Vagina (tissue), 2 donors: ENCODE measurements around the gene TMIGD3. TPM values are rescaled to one million over a fixed set of nuclear protein-coding genes. Genes with fewer than 3 reads are reported as not detected.

Experiments
- DNase-seq, 2 donors: peaks; one replicate each; pipeline ENCODE4 v3.0.0-alpha.2; 2017; ENCODE audit errors: extremely low spot score in 2 of 2
- H3K27ac ChIP-seq: fragments of 200-600 bp; sonication (generic); one replicate; pipeline ENCODE4 v1.5.1; 2019
- H3K27me3 ChIP-seq: fragments of 200-600 bp; sonication (generic); one replicate; pipeline ENCODE4 v1.5.1; 2019
- H3K36me3 ChIP-seq, 2 donors: fragments of 200-600 bp; sonication (generic); one replicate each; pipeline ENCODE4 v1.5.1; 2017 to 2019
- H3K4me1 ChIP-seq: fragments of 200-600 bp; sonication (generic); one replicate; pipeline ENCODE4 v1.5.1; 2019
- H3K4me3 ChIP-seq, 2 donors: fragments of 200-600 bp; sonication (generic); 1 replicate in 1 of 2; 2 replicates in 1 of 2; pipeline ENCODE4 v1.5.1; 2016 to 2019
- H3K9me3 ChIP-seq: fragments of 200-600 bp; sonication (generic); one replicate; pipeline ENCODE4 v1.5.1; 2019
- POLR2A ChIP-seq, 2 donors: fragments of 450-650 bp; IDR thresholded peaks; one replicate each; pipeline ENCODE4 v1.6.1; 2017; ENCODE audit warnings: antibody characterized with exemption in 2 of 2, mild to moderate bottlenecking in 2 of 2, moderate library complexity in 2 of 2
- POLR2AphosphoS5 ChIP-seq, 2 donors: sonication (generic); formaldehyde crosslinking; IDR thresholded peaks; one replicate each; pipeline ENCODE4 v1.9.0; 2017; ENCODE audit warnings: antibody characterized with exemption in 2 of 2, mild to moderate bottlenecking in 2 of 2, low read depth in 1 of 2; ENCODE audit not compliant: insufficient read depth in 1 of 2
- intact Hi-C: fragments of 100-400 bp; cut with DNase I; formaldehyde crosslinking; loops from one replicate; pipeline ENCODE4 v1.15.1; 2023
- total RNA-seq: library from RNA; depleted of rRNA; stranded (reverse); fragments of >200 nt; gene quantifications from one replicate; pipeline ENCODE4 v1.2.3, GENCODE V29; 2016
- TF ChIP-seq, protein P1 (sequence below), 3 experiments: fragments of 450-650 bp in 2 of 3; fragments of 200-600 bp in 1 of 3; sonication (generic) in 1 of 3; IDR thresholded peaks; one replicate each; pipeline ENCODE4 v1.5.1; 2017 to 2019; ENCODE audit warnings: antibody characterized with exemption in 3 of 3, mild to moderate bottlenecking in 2 of 3, moderate library complexity in 2 of 3

Gene TMIGD3
- total RNA-seq, 1 donor from 2014 or later, result 2.9 TPM

DNA sequence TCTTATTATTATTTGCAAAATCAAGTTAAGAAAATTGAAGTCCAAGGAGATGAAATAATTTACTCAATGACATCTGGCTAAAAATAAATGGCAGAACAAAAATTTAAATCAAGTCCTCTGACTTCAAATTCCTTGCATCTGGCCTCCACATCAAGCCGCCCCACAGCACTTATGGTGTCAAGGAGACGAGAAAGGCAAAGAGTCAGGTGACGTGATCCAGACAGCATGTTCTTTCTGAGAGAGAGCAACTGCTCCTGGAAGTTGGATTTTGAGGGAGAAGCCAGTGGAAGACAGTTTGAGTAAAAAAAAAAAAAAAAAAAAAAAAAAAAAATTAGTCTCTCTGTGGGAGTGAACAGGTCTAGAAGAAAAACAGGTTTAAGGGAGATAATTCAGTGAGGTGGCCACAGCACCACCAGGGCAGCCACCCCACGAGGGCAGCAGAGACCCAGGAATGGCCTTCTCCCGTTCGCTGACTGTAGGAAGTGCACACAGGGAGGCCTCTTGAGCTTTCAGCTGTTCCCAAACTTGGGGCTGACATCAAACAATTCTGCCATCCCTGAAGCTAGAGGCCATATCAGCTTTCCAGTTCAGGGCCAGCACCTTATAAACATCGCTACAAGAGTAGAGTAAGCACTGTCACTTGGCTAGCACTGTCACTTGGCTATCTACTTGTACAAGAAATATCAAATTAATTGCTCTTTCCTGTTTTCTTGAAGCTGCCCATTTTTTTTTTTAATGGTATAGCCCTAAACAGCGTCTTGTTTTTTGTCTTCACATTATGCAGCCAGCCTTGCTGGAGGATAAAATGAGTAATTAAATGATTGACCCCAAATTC lies 21.8 kb downstream of the TMIGD3 start:
- no peak for DNase-seq
- no peak overlapping the region for H3K27ac ChIP-seq
- no peak overlapping the region for H3K4me3 ChIP-seq
- H3K9me3 ChIP-seq, result no peaks in the 10 kb centered on the region
- no peaks in the 10 kb centered on the region for H3K27me3 ChIP-seq
- H3K4me1 ChIP-seq, result no peaks in the 10 kb centered on the region
- TF ChIP-seq POLR2A (IDR thresholded peaks at IDR 0.05) (no peak), POLR2AphosphoS5 (IDR thresholded peaks at IDR 0.05; ENCODE audit: insufficient read depth in 1 of 2, low read depth in 1 of 2) (no peak)
- TF ChIP-seq, protein P1, sequence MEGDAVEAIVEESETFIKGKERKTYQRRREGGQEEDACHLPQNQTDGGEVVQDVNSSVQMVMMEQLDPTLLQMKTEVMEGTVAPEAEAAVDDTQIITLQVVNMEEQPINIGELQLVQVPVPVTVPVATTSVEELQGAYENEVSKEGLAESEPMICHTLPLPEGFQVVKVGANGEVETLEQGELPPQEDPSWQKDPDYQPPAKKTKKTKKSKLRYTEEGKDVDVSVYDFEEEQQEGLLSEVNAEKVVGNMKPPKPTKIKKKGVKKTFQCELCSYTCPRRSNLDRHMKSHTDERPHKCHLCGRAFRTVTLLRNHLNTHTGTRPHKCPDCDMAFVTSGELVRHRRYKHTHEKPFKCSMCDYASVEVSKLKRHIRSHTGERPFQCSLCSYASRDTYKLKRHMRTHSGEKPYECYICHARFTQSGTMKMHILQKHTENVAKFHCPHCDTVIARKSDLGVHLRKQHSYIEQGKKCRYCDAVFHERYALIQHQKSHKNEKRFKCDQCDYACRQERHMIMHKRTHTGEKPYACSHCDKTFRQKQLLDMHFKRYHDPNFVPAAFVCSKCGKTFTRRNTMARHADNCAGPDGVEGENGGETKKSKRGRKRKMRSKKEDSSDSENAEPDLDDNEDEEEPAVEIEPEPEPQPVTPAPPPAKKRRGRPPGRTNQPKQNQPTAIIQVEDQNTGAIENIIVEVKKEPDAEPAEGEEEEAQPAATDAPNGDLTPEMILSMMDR (IDR thresholded peaks at IDR 0.05), result peak; percentile 10 to 60 (median 44)
- intact Hi-C loops, result loop anchor here (5.0 kb wide), 1 partner anchor 286 kb away; no protein-coding TSS in a partner anchor
- H3K36me3 ChIP-seq, result no peaks in the 10 kb centered on the region

DNA sequence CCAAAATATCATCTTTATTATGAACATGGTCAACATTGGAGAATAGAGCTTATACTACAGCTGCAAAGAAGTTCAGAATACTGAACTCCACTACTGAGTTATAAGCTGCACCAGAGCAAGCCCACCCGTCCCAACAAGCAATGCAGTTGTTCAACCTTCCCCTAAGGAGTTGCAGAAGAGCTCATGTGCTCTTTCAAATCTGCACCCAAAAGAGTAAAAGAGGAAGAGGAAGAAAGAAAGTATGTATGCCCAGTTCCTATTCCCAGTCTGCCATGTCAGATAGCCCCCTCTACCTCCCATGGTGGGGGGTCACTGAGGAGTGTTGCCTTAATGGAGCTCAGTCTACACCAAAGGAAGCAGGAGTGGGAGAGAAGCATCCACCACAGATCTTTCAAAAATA lies 22.8 kb downstream of the TMIGD3 start:
- Histone ChIP-seq H3K9me3 (no peaks in the 10 kb centered on the region), H3K36me3 (no peaks in the 10 kb centered on the region), H3K4me3 (no peak overlapping the region), H3K4me1 (peaks cover 5% of the 10 kb centered on the region), H3K27ac (no peak overlapping the region), H3K27me3 (no peaks in the 10 kb centered on the region)
- intact Hi-C loops, result loop anchor here (5.0 kb wide), 1 partner anchor 287 kb away; no protein-coding TSS in a partner anchor
- no peak for TF ChIP-seq POLR2A (IDR thresholded peaks at IDR 0.05)
- TF ChIP-seq, protein P1 (IDR thresholded peaks at IDR 0.05), result no peak
- no peak for TF ChIP-seq POLR2AphosphoS5 (IDR thresholded peaks at IDR 0.05; ENCODE audit: insufficient read depth in 1 of 2, low read depth in 1 of 2)
- no peak for DNase-seq

DNA sequence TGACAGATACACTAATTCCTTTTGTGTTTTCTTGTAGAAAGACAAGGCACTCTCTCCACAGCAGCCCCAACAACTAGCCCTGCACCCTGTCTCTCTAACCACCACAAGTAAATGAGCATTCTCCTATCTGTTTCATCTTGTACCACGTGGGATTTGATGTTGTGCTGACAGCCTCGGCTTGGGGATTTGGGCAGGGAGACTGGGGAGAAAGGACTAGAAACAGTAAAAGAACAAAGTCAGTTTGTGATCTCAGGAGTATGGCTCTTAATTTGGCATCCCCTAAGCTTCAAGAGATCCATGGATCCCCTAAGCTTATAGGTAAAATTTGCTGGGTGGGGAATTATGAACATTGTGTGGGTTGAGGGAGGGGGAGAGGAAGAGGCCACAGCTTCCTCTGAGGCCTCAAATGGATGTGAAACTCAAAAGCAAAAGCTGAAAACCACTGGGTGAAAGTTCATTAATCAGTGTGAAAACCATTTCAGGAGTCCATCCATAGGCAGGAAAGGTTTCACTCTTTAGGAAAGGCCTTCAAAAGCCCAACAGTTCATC lies 26.6 kb downstream of the TMIGD3 start:
- Histone ChIP-seq H3K27ac (no peak overlapping the region), H3K27me3 (no peaks in the 10 kb centered on the region), H3K9me3 (no peaks in the 10 kb centered on the region), H3K36me3 (no peaks in the 10 kb centered on the region), H3K4me3 (no peak overlapping the region), H3K4me1 (peaks cover 5% of the 10 kb centered on the region)
- no peak for DNase-seq
- intact Hi-C loops, result no loop called here
- TF ChIP-seq, protein P1 (IDR thresholded peaks at IDR 0.05), result no peak
- TF ChIP-seq POLR2A (IDR thresholded peaks at IDR 0.05), result no peak
- no peak for TF ChIP-seq POLR2AphosphoS5 (IDR thresholded peaks at IDR 0.05; ENCODE audit: insufficient read depth in 1 of 2, low read depth in 1 of 2)

DNA sequence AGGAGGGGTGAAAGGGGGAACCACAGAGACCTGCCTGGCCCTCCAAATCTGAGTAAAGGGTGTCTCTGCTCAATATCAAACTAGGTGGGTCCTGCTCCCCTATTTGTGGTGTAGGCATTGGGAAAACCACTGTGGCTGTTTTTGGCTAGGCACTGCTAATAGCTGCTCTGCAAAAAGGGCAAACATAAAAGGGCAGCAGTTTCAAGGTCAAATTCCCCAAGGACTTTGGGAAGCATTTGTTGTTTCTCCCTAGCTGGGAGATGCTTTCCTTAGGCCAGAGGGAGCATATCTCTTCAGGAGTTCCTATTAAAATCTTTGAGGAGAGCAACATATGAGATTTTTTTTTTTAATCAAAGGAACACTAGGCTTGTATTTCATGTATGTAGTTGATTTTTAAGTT lies 27.2 kb downstream of the TMIGD3 start:
- TF ChIP-seq, protein P1 (IDR thresholded peaks at IDR 0.05), result no peak
- TF ChIP-seq POLR2AphosphoS5 (IDR thresholded peaks at IDR 0.05; ENCODE audit: insufficient read depth in 1 of 2, low read depth in 1 of 2), result no peak
- TF ChIP-seq POLR2A (IDR thresholded peaks at IDR 0.05), result no peak

DNA sequence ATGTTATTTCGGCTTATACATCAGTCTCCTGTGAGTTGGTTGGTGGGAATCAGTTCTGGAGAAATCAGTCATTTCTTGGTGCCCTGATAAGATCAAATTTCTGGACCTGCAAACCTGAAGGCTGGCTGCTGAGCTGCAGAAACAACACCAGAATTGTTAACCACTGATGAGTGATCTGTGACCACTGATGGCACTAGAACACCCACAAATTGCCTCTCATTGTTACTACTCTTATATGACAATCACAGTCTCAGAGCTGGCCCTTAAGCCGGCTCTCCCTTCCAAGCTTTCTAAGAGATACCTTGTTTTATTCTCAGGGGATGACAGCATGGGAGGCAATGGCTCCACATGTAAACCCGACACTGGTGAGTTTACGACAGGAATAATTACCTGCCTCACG lies 27.7 kb downstream of the TMIGD3 start:
- no peaks in the 10 kb centered on the region for H3K9me3 ChIP-seq
- H3K4me3 ChIP-seq, result no peak overlapping the region
- peaks cover 5% of the 10 kb centered on the region for H3K4me1 ChIP-seq
- no peak overlapping the region for H3K27ac ChIP-seq
- TF ChIP-seq POLR2AphosphoS5 (IDR thresholded peaks at IDR 0.05; ENCODE audit: insufficient read depth in 1 of 2, low read depth in 1 of 2) (no peak), POLR2A (IDR thresholded peaks at IDR 0.05) (no peak)
- TF ChIP-seq, protein P1 (IDR thresholded peaks at IDR 0.05), result no peak
- intact Hi-C loops, result no loop called here
- no peaks in the 10 kb centered on the region for H3K36me3 ChIP-seq
- no peaks in the 10 kb centered on the region for H3K27me3 ChIP-seq
- DNase-seq, result no peak

More for the DNA sequence above, 27.2 kb downstream of the TMIGD3 start:
- Histone ChIP-seq H3K27me3 (no peaks in the 10 kb centered on the region), H3K36me3 (no peaks in the 10 kb centered on the region), H3K4me3 (no peak overlapping the region), H3K9me3 (no peaks in the 10 kb centered on the region), H3K4me1 (peaks cover 5% of the 10 kb centered on the region), H3K27ac (peak overlapping the region; percentile 37)
- DNase-seq, result no peak
- intact Hi-C loops, result no loop called here
